Thyroid gland (tissue), 4 donors: ENCODE data around the gene THBS1.

Source experiments
- POLR2A ChIP-seq, 2 donors: fragments of 450-650 bp; IDR thresholded peaks; one replicate each; pipeline ENCODE4 v1.6.1; 2017; ENCODE audit warnings: antibody characterized with exemption in 2 of 2, mild to moderate bottlenecking in 2 of 2, moderate library complexity in 1 of 2
- TF ChIP-seq, protein P1 (sequence below), 6 experiments: fragments of 200-600 bp in 3 of 6; fragments of 450-650 bp in 3 of 6; sonication (generic) in 3 of 6; IDR thresholded peaks; one replicate each; pipeline ENCODE4 v1.5.1; 2016 to 2019; ENCODE audit warnings: antibody characterized with exemption in 6 of 6, mild to moderate bottlenecking in 2 of 6, inconsistent platforms in 1 of 6, moderate library complexity in 1 of 6

DNA sequence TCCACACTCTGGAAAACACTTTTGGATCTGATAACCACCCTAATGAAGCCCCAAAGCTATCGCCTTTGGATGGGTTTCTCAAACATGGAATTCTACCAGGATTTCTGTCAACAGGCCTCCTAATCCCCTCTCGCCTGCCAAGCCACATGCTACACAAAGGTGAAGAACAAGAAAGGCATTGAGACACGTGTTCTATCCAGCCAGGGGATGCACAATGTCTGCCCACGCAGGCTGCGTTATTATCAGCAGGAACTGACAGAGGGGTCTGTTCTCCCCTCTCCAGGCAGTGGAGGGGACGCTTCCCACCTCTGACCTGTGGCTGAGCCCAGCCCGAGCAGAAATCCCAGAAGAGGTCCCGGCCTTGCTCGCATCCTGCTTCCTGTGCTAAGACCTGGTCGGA is 45.4 kb upstream of the THBS1 start:
- TF ChIP-seq POLR2A (IDR thresholded peaks at IDR 0.05), result no peak
- TF ChIP-seq, protein P1, sequence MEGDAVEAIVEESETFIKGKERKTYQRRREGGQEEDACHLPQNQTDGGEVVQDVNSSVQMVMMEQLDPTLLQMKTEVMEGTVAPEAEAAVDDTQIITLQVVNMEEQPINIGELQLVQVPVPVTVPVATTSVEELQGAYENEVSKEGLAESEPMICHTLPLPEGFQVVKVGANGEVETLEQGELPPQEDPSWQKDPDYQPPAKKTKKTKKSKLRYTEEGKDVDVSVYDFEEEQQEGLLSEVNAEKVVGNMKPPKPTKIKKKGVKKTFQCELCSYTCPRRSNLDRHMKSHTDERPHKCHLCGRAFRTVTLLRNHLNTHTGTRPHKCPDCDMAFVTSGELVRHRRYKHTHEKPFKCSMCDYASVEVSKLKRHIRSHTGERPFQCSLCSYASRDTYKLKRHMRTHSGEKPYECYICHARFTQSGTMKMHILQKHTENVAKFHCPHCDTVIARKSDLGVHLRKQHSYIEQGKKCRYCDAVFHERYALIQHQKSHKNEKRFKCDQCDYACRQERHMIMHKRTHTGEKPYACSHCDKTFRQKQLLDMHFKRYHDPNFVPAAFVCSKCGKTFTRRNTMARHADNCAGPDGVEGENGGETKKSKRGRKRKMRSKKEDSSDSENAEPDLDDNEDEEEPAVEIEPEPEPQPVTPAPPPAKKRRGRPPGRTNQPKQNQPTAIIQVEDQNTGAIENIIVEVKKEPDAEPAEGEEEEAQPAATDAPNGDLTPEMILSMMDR (IDR thresholded peaks at IDR 0.05), result no peak
